Inferior parietal cortex (tissue), 1 donor: ENCODE results near the gene SMC5.
"Not testable (repeated sequence)": the region's sequence is repeated elsewhere in the genome, so short reads cannot be mapped to it uniquely, and the experiment has no call there.

Experiments used
- DNase-seq: peaks from one replicate; pipeline ENCODE4 v3.0.0-alpha.2; 2016; ENCODE audit errors: extremely low spot score

The SMC5 gene

DNA sequence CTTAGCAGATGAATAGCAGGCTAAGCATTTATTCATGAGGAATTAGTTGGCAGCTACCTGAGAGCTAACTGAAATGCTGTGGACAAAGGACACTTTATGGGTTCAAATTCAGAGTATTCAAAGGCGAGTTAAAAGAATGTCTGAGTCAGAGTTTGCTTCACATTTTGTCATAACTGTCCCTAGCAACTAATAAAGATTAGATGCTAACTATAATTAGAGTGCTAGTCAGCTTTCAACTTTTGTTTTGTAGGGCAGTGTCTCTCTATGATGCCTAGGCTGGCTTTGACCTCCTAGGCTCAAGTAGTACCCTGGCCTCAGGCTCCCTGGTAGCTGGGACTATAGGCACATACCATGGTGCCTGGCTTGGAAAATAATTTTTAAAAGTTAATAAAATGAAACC lies 4.6 kb downstream of the SMC5 start:
- DNase-seq = no peak

GRCh38 chr9:70278305-70278704 lies 19.5 kb downstream of the SMC5 start:
- no peak for DNase-seq

DNA sequence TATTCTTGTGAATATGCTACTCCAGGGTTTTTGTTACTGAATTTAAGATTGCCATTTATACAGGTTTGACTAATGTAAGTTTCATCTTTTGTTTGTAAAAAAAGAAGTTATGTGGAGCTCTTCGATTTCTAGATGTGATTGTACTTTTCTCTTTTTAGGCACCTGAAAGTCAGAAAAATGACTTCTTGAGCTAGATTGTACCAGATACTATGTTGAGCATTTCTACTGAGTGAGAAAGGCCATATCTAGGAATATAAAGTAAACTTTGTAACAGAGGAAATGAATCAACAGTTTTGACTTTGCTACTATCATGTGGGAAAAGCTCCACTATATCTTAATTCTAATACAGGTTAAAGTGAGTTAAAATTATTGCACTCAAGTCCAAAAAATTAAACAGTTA lies 25.1 kb downstream of the SMC5 start:
- DNase-seq = no peak

DNA sequence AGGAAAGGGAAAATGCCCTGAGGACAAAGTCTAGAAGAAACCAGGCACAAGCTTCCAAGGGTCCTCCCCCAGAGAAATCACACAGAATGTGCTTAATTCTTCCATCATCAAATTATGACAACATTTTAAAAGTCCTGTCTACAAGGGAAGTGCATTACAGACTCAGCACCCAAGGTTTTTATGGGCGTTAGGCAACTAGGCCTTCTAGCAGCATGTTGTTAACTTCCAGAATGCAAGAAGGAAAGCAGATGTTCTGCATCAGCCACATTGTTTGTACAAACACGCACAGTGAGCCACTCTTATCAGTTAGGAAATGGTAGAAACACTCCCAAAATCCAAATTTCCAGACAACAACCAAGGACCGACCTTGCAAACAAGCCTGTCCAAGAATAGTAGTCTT lies 26.5 kb downstream of the SMC5 start:
- no peak for DNase-seq

GRCh38 chr9:70285981-70286598 lies 27.3 kb downstream of the SMC5 start:
- DNase-seq = no peak

- DNase-seq = no peak
Measured at GRCh38 chr9:70290626-70291025, 31.8 kb downstream of the SMC5 start.

GRCh38 chr9:70291446-70291845 lies 32.7 kb downstream of the SMC5 start:
- DNase-seq = no peak

- DNase-seq = no peak
Measured at GRCh38 chr9:70292253-70292652, 33.5 kb downstream of the SMC5 start.

DNA sequence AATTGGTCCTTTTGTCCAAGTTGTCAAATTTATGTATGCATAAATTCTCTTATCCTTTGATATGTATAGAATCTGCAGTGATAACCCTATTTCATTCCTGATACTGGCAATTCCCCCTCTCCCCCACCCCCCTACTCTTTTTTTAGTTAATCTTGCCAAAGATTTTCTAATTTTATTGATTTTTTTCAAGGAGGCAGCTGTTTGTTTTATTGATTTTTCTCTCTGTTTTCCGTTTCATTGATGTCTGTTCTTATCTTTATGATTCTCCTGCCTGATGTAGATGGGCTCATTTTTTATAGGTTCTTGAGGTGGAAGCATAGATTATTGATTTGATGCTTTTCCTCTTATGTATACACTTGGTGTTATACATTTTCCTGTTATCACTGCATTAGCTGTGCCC lies 34.4 kb downstream of the SMC5 start:
- no peak for DNase-seq

DNA sequence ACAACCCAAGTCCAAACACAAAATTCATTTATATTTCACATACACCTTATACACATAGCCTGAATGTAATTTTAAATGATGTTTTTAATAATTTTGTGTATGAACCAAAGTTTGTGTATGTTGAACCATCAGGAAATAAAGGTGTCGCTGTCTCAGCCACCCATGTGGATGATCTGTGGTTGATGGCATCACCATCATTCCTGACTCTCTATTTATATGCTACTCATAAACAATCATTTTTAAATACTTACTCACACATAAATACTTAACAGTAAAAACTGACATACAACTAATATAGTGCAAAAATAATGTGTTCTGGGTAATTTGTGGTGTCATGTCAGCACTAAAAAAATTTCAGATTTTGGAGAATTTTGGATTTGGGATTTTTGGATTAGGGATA lies 38.4 kb downstream of the SMC5 start:
- DNase-seq = no peak

DNA sequence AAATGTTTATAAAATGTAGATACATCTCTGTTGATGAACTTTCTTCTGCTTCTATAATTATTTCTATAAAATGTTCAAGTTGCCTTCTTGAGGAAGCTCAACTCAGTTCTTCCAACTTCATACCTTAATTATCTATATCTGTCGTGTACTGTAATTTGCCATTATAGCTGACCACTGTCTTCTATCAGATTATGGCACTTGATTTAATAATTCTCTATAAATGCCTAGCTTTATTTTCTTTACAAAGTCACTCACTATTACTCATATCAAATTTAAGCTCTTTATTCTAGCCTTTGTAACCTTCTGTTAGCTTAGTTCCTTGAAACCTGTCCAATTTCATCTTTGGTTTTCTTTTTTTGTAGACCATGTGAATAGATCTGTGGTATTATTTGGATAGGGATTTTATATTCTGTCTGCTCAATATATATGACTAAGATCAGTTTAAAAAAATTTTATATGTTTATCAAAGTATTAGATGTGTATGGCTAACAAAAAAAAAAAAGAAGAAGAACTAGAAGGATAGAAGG lies 39.5 kb downstream of the SMC5 start:
- no peak for DNase-seq

GRCh38 chr9:70303268-70303667 lies 44.5 kb downstream of the SMC5 start:
- no peak for DNase-seq

DNA sequence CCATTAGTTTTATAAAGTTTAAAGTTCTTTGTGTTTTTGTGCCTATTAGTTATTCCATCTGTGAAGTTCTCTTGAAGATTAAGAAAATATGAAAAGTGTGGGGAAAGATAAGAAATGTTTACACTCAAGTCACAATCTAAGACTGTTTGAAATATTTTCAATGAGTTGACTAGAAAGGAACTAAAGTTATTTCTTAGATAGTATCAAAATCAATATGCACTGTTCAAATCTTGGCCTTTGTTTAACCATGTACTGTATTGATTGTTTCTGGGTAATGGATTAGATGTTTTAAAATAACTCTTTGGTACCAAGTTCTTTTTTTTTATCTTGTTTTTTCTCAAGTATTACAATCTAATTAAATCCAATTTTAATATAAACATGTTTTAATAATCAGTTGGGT lies 46.0 kb downstream of the SMC5 start:
- no peak for DNase-seq

DNA sequence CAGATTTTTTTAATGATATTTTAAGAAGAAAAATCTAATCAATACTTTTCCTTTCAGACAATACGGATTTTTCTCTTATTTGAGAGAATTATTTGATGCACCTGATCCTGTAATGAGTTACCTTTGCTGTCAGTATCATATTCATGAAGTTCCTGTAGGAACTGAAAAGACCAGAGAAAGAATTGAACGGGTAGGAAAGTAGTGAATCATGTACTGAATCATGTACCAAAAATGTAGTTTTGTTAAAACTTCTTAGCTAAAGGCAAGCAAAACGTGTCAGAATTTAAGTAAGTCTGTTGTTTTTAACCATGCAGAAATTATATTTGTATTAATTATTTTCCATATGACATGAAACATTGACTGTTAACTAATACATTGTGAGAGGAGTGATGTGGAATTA lies 56.6 kb downstream of the SMC5 start:
- DNase-seq = no peak

GRCh38 chr9:70318002-70318401 lies 59.2 kb downstream of the SMC5 start:
- DNase-seq = no peak

- no peak for DNase-seq
Measured at GRCh38 chr9:70322096-70322495, 63.3 kb downstream of the SMC5 start.

GRCh38 chr9:70324963-70325362 lies 66.2 kb downstream of the SMC5 start:
- no peak for DNase-seq

GRCh38 chr9:70328625-70329024 lies 69.8 kb downstream of the SMC5 start:
- not testable (repeated sequence) for DNase-seq

DNA sequence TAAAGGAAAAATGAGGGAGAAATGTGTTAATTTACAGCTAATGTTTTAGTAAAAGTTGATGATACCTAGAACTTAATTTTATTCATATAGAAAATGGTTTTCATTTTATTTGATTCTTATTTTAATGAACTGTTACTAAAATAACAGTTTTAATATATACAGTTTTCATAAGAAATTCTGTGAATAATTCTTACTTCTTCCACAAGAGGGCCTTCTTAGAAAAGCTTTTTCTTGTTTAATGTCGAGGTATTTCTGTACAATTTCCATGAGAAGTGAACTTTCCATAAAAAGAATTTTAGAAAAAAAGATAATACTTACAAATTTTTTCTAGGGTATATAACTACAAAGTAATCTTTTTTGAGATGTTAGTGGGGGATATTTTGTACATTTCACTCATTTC lies 81.8 kb downstream of the SMC5 start:
- DNase-seq = peak; percentile 74

DNA sequence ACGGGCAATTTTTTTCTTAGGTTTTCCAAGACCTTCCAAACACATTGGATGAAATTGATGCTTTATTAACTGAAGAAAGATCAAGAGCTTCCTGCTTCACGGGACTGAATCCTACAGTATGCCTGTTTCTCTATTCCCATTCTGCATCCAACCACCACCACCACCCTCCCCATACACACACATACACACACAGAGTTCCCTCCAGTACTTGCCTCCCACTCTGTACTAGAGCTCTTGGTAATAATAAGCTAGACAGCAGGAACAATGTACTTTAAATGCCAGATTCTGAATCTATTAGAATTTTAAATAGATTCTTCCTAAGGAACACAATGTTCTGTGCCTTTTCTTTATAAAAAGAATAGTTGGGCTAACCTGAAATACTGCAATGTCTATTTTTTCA lies 88.3 kb downstream of the SMC5 start:
- DNase-seq = peak; percentile 30

DNA sequence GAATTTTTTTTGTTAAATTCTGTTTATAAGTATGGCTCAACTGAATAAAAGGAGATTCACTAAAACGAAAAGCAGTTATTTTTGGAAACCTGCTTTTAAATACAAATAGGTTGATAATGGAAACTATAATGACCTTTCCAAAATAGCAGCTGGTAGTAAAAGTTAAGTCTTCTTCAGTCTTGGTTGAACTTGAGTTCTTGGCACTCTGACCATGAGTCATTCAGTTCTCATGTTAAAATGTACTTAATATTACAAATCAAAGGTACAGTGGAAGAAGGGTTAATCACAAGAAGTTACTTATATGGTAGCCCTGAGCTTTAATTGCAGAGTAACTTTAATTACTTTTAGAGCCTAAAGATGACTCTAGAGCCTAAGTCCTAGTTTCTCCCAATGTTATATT lies 93.6 kb downstream of the SMC5 start:
- DNase-seq = no peak

DNA sequence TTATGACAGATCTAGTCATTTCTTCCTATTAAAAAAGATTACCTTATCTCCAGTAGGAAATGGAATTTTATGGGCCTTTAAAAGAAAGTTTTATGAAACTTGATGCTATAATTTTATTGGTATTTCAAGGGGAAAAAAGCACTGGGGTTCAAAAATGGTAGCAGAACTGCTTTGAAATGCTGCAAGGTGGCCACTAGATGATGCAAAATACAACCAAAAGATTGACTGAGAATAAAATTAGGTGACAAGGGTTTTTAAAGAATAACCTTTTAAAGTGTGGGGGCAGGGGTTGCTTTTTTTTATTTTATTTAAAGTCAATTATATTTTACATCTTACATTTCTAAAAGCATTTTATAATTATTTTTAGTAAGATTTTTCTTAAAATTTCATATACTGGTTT lies 94.0 kb downstream of the SMC5 start:
- DNase-seq = no peak

DNA sequence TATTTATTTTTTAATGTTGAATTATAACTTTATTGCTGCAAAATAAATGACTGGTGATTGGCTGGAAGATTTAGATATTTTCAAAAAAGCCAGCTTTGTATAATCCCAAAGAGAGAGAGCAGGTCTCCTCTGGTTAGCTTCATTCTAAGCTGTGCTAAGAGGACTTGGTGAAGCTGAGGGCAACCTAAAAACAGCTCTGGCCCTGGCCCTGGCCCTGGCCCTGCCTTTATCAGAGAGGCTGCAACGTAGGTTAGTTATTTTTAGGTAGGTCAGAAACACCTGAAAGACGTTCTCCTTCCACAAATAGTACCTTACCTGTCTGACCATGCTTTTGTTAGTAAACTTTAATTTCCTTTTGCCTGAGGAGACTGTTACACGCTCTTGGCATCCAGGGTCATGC lies 97.0 kb downstream of the SMC5 start:
- no peak for DNase-seq

DNA sequence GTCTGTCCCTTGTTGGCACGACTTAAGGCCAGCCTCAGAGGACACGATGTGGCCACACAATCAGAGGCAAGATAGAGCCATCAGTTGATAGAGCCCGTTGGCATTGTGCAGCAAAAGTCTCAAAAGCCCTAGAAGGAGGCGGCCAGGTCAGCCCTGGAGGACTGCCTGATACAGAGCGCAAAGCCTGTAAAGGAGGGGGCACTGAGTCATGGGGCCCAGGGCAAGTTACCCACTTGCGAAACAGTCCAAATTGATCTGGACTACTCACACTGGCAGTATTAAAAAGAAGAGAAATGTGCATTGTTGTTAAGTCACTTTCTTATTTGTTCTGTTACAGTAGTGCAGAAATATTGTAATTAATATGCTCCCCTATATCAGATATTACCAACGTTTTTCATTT lies 104.2 kb downstream of the SMC5 start:
- no peak for DNase-seq
